Naive thymus-derived CD8-positive, alpha-beta T cell (primary cell): ENCODE measurements around the gene AGT. TPM values are rescaled to one million over a fixed set of nuclear protein-coding genes. Genes with fewer than 3 reads are reported as not detected.
"Not testable (repeated sequence)": the region's sequence is repeated elsewhere in the genome, so short reads cannot be mapped to it uniquely, and the experiment has no call there.

Source experiments
- ATAC-seq, 2 donors: fragments of 150-1000 bp; cut with Tn5 transposase in 1 of 2; sonication (Bioruptor Pico), chemical (Tn5 transposase) in 1 of 2; 1 replicate in 1 of 2; 2 replicates in 1 of 2; pipeline ENCODE4 v1.10.0; 2021; ENCODE audit warnings: mild to moderate bottlenecking in 2 of 2, moderate library complexity in 2 of 2
- POLR2A ChIA-PET: fragments of 350-600 bp; sonication (Branson Sonifier 250); formaldehyde crosslinking; loops from one replicate; lab custom pipeline; 2021; ENCODE audit warnings: antibody characterized with exemption; lab: Charles Lee
- DNase-seq, 10 donors: peaks; one replicate each; pipeline versions ENCODE4 v3.0.0 to v3.0.0-alpha.2; 2020 to 2022
- H3K27ac Mint-ChIP-seq, 10 donors: one replicate each; pipeline ENCODE4 v1.8.0; 2020 to 2022; ENCODE audit warnings: mild to moderate bottlenecking in 10 of 10, mixed read lengths in 10 of 10, moderate library complexity in 4 of 10, inconsistent platforms in 1 of 10
- H3K27me3 Mint-ChIP-seq, 5 donors: one replicate each; pipeline ENCODE4 v1.8.0; 2021 to 2022; ENCODE audit warnings: mixed read lengths in 5 of 5
- H3K36me3 Mint-ChIP-seq, 3 donors: one replicate each; pipeline ENCODE4 v1.8.0; 2020 to 2022; ENCODE audit warnings: mixed read lengths in 3 of 3, mild to moderate bottlenecking in 2 of 3, inconsistent platforms in 1 of 3
- H3K4me1 Mint-ChIP-seq, 4 donors: one replicate each; pipeline ENCODE4 v1.8.0; 2021 to 2022; ENCODE audit warnings: mixed read lengths in 4 of 4
- H3K4me3 Mint-ChIP-seq, 10 donors: one replicate each; pipeline ENCODE4 v1.8.0; 2020 to 2022; ENCODE audit warnings: mild to moderate bottlenecking in 10 of 10, mixed read lengths in 10 of 10, moderate library complexity in 6 of 10, inconsistent platforms in 1 of 10
- H3K9me3 Mint-ChIP-seq, 9 donors: one replicate each; pipeline ENCODE4 v1.8.0; 2020 to 2022; ENCODE audit warnings: mixed read lengths in 9 of 9, mild to moderate bottlenecking in 3 of 9, inconsistent platforms in 1 of 9, moderate library complexity in 1 of 9
- polyA plus RNA-seq, 3 donors: library from polyadenylated mRNA; unstranded; fragments of 300-500 nt; fragmentation: Illumina TruSeq; gene quantifications; one replicate each; pipeline ENCODE4 v1.2.3, GENCODE V29; 2021
- total RNA-seq, 8 experiments: library from RNA in 2 of 8; stranded (reverse) in 2 of 8; gene quantifications; one replicate each; pipeline ENCODE4 v1.2.3 and lab custom pipeline; 2021 to 2026

The AGT gene
- total and polyA plus RNA-seq, 5 experiments from 2014 or later, result not detected

DNA sequence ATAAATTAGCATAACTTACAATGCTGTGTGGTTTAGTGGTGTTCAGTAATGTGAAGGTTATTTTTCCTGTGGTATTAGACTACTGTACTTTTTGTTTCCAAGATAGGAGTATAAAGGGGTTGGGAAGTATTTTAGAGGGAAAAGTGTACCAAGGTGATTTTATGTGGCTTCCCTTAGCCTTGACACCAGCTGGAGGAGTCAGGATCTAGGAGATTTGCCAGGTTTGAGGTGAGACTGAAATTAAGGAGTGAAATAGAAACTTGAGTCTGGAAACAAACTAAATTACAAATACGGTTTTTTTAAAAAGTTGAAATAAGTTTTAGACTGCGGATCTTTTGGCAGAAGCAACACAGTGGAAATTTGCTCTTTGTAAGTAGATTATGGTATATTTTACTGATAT lies 39.3 kb downstream of the AGT start:
- Mint-ChIP-seq H3K4me1 (peaks cover 0 to 3% (median 0%) of the 10 kb centered on the region in 4 donors), H3K27me3 (no peaks in the 10 kb centered on the region), H3K27ac (peak overlapping the region in 1 of 10 donors; percentile 52), H3K4me3 (peak overlapping the region in 1 of 10 donors; percentile 22), H3K9me3 (no peaks in the 10 kb centered on the region), H3K36me3 (peaks cover 16 to 94% (median 40%) of the 10 kb centered on the region in 3 donors)
- DNase-seq, result no peak
- no peak for ATAC-seq
- POLR2A ChIA-PET, result no interaction called here

DNA sequence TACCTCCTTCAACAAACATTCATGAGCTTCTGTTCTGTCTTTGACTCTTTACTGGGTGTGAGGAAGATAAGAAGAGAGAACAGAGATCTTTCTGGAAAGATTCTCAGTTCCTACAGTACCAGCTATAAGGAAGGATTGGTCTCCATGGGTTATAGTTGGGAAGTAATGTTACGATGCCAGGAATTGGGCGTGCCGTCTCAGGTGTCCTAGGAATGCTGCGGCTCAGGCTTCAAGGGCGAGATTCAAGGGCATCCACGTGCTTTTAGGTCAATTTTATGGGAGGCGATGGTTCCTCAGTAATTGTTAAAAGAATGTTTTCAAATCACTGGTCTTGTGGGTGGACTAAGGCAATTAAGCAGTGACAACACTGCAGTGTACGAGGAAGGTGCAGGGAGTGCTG lies 44.4 kb downstream of the AGT start:
- peaks cover 9 to 97% (median 48%) of the 10 kb centered on the region in 3 donors for H3K36me3 Mint-ChIP-seq
- no peaks in the 10 kb centered on the region for H3K9me3 Mint-ChIP-seq
- H3K27me3 Mint-ChIP-seq, result no peaks in the 10 kb centered on the region
- no peak for ATAC-seq
- H3K27ac Mint-ChIP-seq, result peak overlapping the region in 1 of 10 donors; percentile 10
- H3K4me1 Mint-ChIP-seq, result peaks cover 0 to 7% (median 0%) of the 10 kb centered on the region in 4 donors
- no peak overlapping the region for H3K4me3 Mint-ChIP-seq
- DNase-seq, result no peak
- POLR2A ChIA-PET, result no interaction called here

- H3K27me3 Mint-ChIP-seq, result no peaks in the 10 kb centered on the region
- ATAC-seq, result no peak
- H3K4me1 Mint-ChIP-seq, result peaks cover 0 to 7% (median 0%) of the 10 kb centered on the region in 4 donors
- H3K27ac Mint-ChIP-seq, result no peak overlapping the region
- no peak for DNase-seq
- H3K4me3 Mint-ChIP-seq, result no peak overlapping the region
- H3K36me3 Mint-ChIP-seq, result peaks cover 9 to 94% (median 45%) of the 10 kb centered on the region in 3 donors
- POLR2A ChIA-PET, result interaction anchor here (0.6 kb wide), 2 partner anchors 337 to 379 kb away, joined by 3 read pairs; no protein-coding TSS in a partner anchor
- H3K9me3 Mint-ChIP-seq, result no peaks in the 10 kb centered on the region
Measured at GRCh38 chr1:230668227-230668626, 45.7 kb downstream of the AGT start.

GRCh38 chr1:230661976-230662375 lies 51.9 kb downstream of the AGT start:
- peaks cover 5 to 11% (median 7%) of the 10 kb centered on the region in 4 donors for H3K4me1 Mint-ChIP-seq
- DNase-seq (no peak), ATAC-seq (no peak)
- H3K27ac Mint-ChIP-seq, result peak overlapping the region in 2 of 10 donors; percentile 23 to 57
- H3K4me3 Mint-ChIP-seq, result no peak overlapping the region
- H3K9me3 Mint-ChIP-seq, result no peaks in the 10 kb centered on the region
- H3K27me3 Mint-ChIP-seq, result no peaks in the 10 kb centered on the region
- POLR2A ChIA-PET, result no interaction called here
- peaks cover 9 to 83% (median 18%) of the 10 kb centered on the region in 3 donors for H3K36me3 Mint-ChIP-seq

GRCh38 chr1:230658691-230659090 lies 55.2 kb downstream of the AGT start:
- Mint-ChIP-seq H3K9me3 (no peaks in the 10 kb centered on the region), H3K36me3 (peaks cover 0 to 62% (median 7%) of the 10 kb centered on the region in 3 donors), H3K4me3 (no peak overlapping the region), H3K27ac (peak overlapping the region in 1 of 10 donors; percentile 46), H3K27me3 (no peaks in the 10 kb centered on the region), H3K4me1 (peaks cover 33 to 41% (median 38%) of the 10 kb centered on the region in 4 donors)
- DNase-seq (no peak), ATAC-seq (no peak)
- POLR2A ChIA-PET, result no interaction called here

GRCh38 chr1:230658103-230658502 lies 55.8 kb downstream of the AGT start:
- ATAC-seq, POLR2A ChIA-PET, H3K4me3 Mint-ChIP-seq, H3K9me3 Mint-ChIP-seq, DNase-seq, H3K27me3 Mint-ChIP-seq: not testable (repeated sequence)
- H3K4me1 Mint-ChIP-seq, result peaks cover 35 to 47% (median 42%) of the 10 kb centered on the region in 4 donors
- peaks cover 0 to 57% (median 11%) of the 10 kb centered on the region in 3 donors for H3K36me3 Mint-ChIP-seq
- peak overlapping the region in 2 of 10 donors; percentile 34 to 46 for H3K27ac Mint-ChIP-seq

DNA sequence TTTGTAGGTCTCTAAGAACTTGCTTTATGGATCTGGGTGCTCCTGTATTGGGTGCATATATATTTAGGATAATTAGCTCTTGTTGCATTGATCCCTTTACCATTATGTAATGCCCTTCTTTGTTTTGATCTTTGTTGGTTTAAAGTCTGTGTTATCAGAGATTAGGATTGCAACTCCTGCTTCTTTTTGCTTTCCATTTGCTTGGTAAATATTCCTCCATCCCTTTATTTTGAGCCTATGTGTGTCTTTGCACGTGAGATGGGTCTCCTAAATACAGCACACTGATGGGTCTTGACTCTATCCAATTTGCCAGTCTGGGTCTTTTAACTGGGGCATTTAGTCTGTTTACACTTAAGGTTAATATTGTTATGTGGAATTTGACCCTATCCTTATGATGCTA lies 57.2 kb downstream of the AGT start:
- ATAC-seq, DNase-seq, POLR2A ChIA-PET, H3K9me3 Mint-ChIP-seq, H3K27me3 Mint-ChIP-seq: not testable (repeated sequence)
- H3K4me3 Mint-ChIP-seq, result peak overlapping the region in 1 of 10 donors; percentile 8
- H3K4me1 Mint-ChIP-seq, result peaks cover 35 to 50% (median 50%) of the 10 kb centered on the region in 4 donors
- H3K27ac Mint-ChIP-seq, result peak overlapping the region in 5 of 10 donors; percentile 3 to 87 (median 74)
- H3K36me3 Mint-ChIP-seq, result peaks cover 0 to 54% (median 14%) of the 10 kb centered on the region in 3 donors

Other genes starting within 250 kb of the AGT start
- 10 to 100 TPM; 48.0 to 50.2 TPM for gene COG2, start 71.6 kb downstream of the AGT start, total RNA-seq
- 10 to 100 TPM; 30.4 to 40.4 (median 30.8) TPM for gene COG2, start 71.6 kb downstream of the AGT start, polyA plus RNA-seq
- gene CAPN9, start 33.3 kb upstream of the AGT start, total RNA-seq, result not detected
- not detected for gene CAPN9, start 33.3 kb upstream of the AGT start, polyA plus RNA-seq
- 1 to 10 TPM; 8.1 to 8.9 TPM for gene C1orf198, start 154.4 kb upstream of the AGT start, total RNA-seq
- gene C1orf198, start 154.4 kb upstream of the AGT start, polyA plus RNA-seq, result 1 to 10 TPM; 5.5 to 7.0 (median 5.9) TPM